ENCODE results near the gene FPGS.

FPGS gene

GRCh38 chr9:127796852-127797370, 5.8 kb upstream of the FPGS start:
- H3K4me3 ChIP-seq (ENCODE audit: low read depth, low read length) = no peak overlapping the region
- DNase-seq (ENCODE audit: low read depth) = no peak
- no peak for TF ChIP-seq CTCF (IDR thresholded peaks at IDR 0.05; ENCODE audit: insufficient read depth, low read depth, low read length, missing control alignments)

- peak; percentile 22 for TF ChIP-seq CTCF (IDR thresholded peaks at IDR 0.05; ENCODE audit: insufficient read depth, low read depth, low read length, missing control alignments)
- DNase-seq (ENCODE audit: low read depth) = no peak
- peak overlapping the region; percentile 62 for H3K4me3 ChIP-seq (ENCODE audit: low read depth, low read length)
Measured at GRCh38 chr9:127801955-127802575, 617 bp upstream of the FPGS start.

GRCh38 chr9:127803507-127804352, 1.0 kb downstream of the FPGS start:
- H3K4me3 ChIP-seq (ENCODE audit: low read depth, low read length) = peak overlapping the region; percentile 97
- TF ChIP-seq CTCF (IDR thresholded peaks at IDR 0.05; ENCODE audit: insufficient read depth, low read depth, low read length, missing control alignments) = no peak
- DNase-seq (ENCODE audit: low read depth) = no peak

GRCh38 chr9:127805620-127806019, 2.9 kb downstream of the FPGS start:
- TF ChIP-seq CTCF (IDR thresholded peaks at IDR 0.05; ENCODE audit: insufficient read depth, low read depth, low read length, missing control alignments) = peak; percentile 48
- no peak overlapping the region for H3K4me3 ChIP-seq (ENCODE audit: low read depth, low read length)
- DNase-seq (ENCODE audit: low read depth) = peak; percentile 57

- H3K4me3 ChIP-seq (ENCODE audit: low read depth, low read length) = no peak overlapping the region
- no peak for DNase-seq (ENCODE audit: low read depth)
- TF ChIP-seq CTCF (IDR thresholded peaks at IDR 0.05; ENCODE audit: insufficient read depth, low read depth, low read length, missing control alignments) = no peak
Measured at GRCh38 chr9:127806871-127807270, 4.2 kb downstream of the FPGS start.

- no peak overlapping the region for H3K4me3 ChIP-seq (ENCODE audit: low read depth, low read length)
- TF ChIP-seq CTCF (IDR thresholded peaks at IDR 0.05; ENCODE audit: insufficient read depth, low read depth, low read length, missing control alignments) = no peak
- DNase-seq (ENCODE audit: low read depth) = no peak
Measured at GRCh38 chr9:127808347-127809001, 5.8 kb downstream of the FPGS start.

Measured in GM12865 (cell line).